Testis (tissue), 5 donors: Measurements from ENCODE around the gene WDR62. TPM values are rescaled to one million over a fixed set of nuclear protein-coding genes. Genes with fewer than 3 reads are reported as not detected.

Source experiments
- DNase-seq: peaks from one replicate; pipeline ENCODE4 v3.0.0-alpha.2; 2019
- H3K27ac ChIP-seq, 2 donors: fragments of 200-600 bp; sonication (generic); one replicate each; pipeline ENCODE4 v1.5.1; 2019
- H3K27me3 ChIP-seq: fragments of 200-600 bp; sonication (generic); one replicate; pipeline ENCODE4 v1.5.1; 2019
- H3K36me3 ChIP-seq: fragments of 200-600 bp; sonication (generic); one replicate; pipeline ENCODE4 v1.5.1; 2017; ENCODE audit warnings: low read depth; ENCODE audit errors: missing control alignments
- H3K4me1 ChIP-seq: fragments of 200-600 bp; sonication (generic); one replicate; pipeline ENCODE4 v1.5.1; 2019
- H3K4me3 ChIP-seq, 2 donors: fragments of 200-600 bp; sonication (generic); one replicate each; pipeline ENCODE4 v1.5.1; 2017 to 2019
- H3K9me3 ChIP-seq: fragments of 200-600 bp; sonication (generic); one replicate; pipeline ENCODE4 v1.5.1; 2017
- CTCF ChIP-seq, 3 experiments: fragments of 450-650 bp in 2 of 3; fragments of 200-600 bp in 1 of 3; sonication (generic) in 1 of 3; IDR thresholded peaks; one replicate each; pipeline ENCODE4 v1.5.1; 2016 to 2019; ENCODE audit warnings: antibody characterized with exemption in 3 of 3, mild to moderate bottlenecking in 2 of 3, moderate library complexity in 1 of 3
- POLR2A ChIP-seq: fragments of 450-650 bp; IDR thresholded peaks from one replicate; pipeline ENCODE4 v1.6.1; 2017; ENCODE audit warnings: antibody characterized with exemption, mild to moderate bottlenecking, moderate library complexity
- WGBS, 2 donors: methylation state at CpG; one replicate each; pipeline ENCODE4 v1.1.5; 2018; 5-methylcytosine and 5-hydroxymethylcytosine counted together
- intact Hi-C: fragments of 100-400 bp; cut with DNase I; formaldehyde crosslinking; loops from one replicate; pipeline ENCODE4 v1.15.1; 2023; ENCODE audit warnings: low total_unique reads
- long read RNA-seq, 2 donors: transcript quantifications; one replicate each; lab custom pipeline, GENCODE V29; 2026
- polyA plus RNA-seq: library from polyadenylated mRNA; stranded (reverse); fragments of 350-450 nt; fragmentation: Illumina TruSeq; extraction: RNeasy Lipid Tissue Mini Kit (QIAGEN cat#74804); gene quantifications from one replicate; pipeline ENCODE4 v1.2.3, GENCODE V29; 2014; ENCODE audit warnings: low read depth, low replicate concordance; ENCODE audit not compliant: insufficient read depth
- total RNA-seq, 2 donors: library from RNA; depleted of rRNA; stranded (reverse); fragments of >200 nt; gene quantifications; one replicate each; pipeline ENCODE4 v1.2.3, GENCODE V29; 2016

WDR62 gene
- total RNA-seq (100 to 1,000 TPM in 1 of 2 donors, 10 to 100 TPM in 1; 72.3 to 106 TPM), polyA plus RNA-seq (178 TPM)
- long read RNA-seq, donor 1, partial matches to known transcripts = 7 of 7 reads
- long read RNA-seq, donor 1, other reads (novel, unspliced or antisense) = 0 of 7 reads
- long read RNA-seq, donor 2 = 0 reads

GRCh38 chr19:36054733-36055686 is at the start of gene WDR62:
WDR62 (plus strand) TSS chr19:36054897; CDS start chr19:36054972, 75 bp downstream.
- H3K9me3 ChIP-seq = no peaks in the 10 kb centered on the region
- peak within 1 kb of the TSS; percentile 62 to 79 for H3K4me3 ChIP-seq
- peak; percentile 96 for DNase-seq
- intact Hi-C loops = loop anchor here (10.0 kb wide), 1 partner anchor 720 kb away; the partner anchor contains the start of gene ZNF850
- no peaks in the 10 kb centered on the region for H3K27me3 ChIP-seq
- no peak for TF ChIP-seq POLR2A
- no peak for TF ChIP-seq CTCF (IDR thresholded peaks at IDR 0.05)
- peaks cover 16% of the 10 kb centered on the region for H3K4me1 ChIP-seq
- 1 to 2% methylated on average over 29 to 58 of the region's 76 CpGs for WGBS, 2 donors
- no peaks in the 10 kb centered on the region for H3K36me3 ChIP-seq
- peak within 1 kb of the TSS; percentile 94 to 98 for H3K27ac ChIP-seq

GRCh38 chr19:36006955-36007354 is 47.7 kb upstream of the WDR62 start:
- Histone ChIP-seq H3K4me3 (no peak overlapping the region), H3K36me3 (no peaks in the 10 kb centered on the region), H3K9me3 (no peaks in the 10 kb centered on the region), H3K27ac (no peak overlapping the region), H3K27me3 (no peaks in the 10 kb centered on the region), H3K4me1 (peaks cover 9% of the 10 kb centered on the region)
- WGBS, 2 donors = 94 to 100% methylated on average over 2 to 5 of the region's 5 CpGs
- no peak for DNase-seq
- TF ChIP-seq POLR2A (no peak), CTCF (IDR thresholded peaks at IDR 0.05) (no peak)
- intact Hi-C loops = no loop called here

DNA sequence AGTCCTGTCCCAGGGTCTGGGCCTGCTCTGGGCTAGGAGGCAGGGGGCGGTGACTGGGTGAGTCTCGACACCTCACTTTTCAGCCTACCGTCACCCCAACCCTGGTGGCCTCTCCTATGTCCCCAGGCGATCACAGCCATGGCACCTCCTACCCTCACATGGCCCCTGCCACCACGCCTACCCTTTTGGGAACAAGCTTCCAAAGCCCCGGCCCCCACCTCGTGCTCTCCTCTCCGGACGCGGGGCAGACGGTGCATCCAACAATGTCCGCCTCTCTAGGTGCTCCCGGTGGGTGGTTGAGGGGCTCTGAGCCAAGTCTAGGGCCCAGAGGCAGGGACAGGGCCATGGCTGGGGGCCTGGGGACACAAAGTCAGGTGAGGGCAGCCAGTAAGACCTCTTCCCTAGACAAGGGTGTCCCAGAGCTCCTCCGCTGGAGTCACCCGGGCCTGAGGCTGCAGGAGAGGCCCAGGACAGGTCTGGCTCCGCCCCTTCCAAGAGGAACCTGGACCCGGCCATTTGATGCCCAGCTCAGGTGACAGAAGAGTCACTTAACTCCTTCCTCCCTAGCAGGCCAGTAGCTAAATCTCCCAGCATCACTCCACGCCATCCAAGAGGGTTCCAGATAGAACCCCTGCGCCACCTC is 46.2 kb upstream of the WDR62 start, which contains the start of gene SYNE4:
SYNE4 (minus strand) TSS at position 478 of the 643 bp plus-strand sequence; CDS start at position 346, 132 bp downstream.
- DNase-seq = no peak
- intact Hi-C loops = no loop called here

DNA sequence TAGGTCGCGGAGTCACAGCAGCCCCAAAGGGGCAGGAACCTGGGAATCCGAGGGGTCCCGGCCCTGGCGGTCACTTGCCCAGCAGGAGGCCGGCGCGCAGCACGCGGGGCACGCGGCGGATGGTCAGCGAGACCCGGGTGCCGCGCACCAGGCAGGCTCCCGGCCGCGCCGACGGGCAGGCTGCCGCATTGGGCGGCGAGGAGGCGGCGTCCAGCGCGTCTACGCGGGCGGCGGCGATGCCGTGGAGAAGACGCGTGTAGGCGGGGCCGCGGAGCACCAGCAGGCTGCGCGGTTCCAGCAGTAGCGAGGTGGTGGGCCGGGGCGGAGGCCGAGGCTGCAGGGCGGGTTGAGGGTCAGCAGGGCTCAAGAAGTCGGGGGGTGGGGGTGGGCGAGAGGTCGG is 45.5 kb upstream of the WDR62 start:
- TF ChIP-seq POLR2A = no peak
- TF ChIP-seq CTCF (IDR thresholded peaks at IDR 0.05) = no peak
- peak; percentile 77 for DNase-seq
- 2% methylated on average over 18 to 50 of the region's 50 CpGs for WGBS, 2 donors
- peak overlapping the region; percentile 33 to 45 for H3K4me3 ChIP-seq
- H3K9me3 ChIP-seq = no peaks in the 10 kb centered on the region
- H3K27ac ChIP-seq = no peak overlapping the region
- no peaks in the 10 kb centered on the region for H3K27me3 ChIP-seq
- peaks cover 13% of the 10 kb centered on the region for H3K4me1 ChIP-seq
- intact Hi-C loops = no loop called here
- no peaks in the 10 kb centered on the region for H3K36me3 ChIP-seq

More for the DNA sequence above, 46.2 kb upstream of the WDR62 start, which contains the start of gene SYNE4:
- Histone ChIP-seq H3K4me3 (peak within 1 kb of the TSS; percentile 33 to 45), H3K4me1 (peaks cover 11% of the 10 kb centered on the region), H3K9me3 (no peaks in the 10 kb centered on the region), H3K27ac (no peak within 1 kb of the TSS), H3K27me3 (no peaks in the 10 kb centered on the region), H3K36me3 (no peaks in the 10 kb centered on the region)
- 56 to 67% methylated on average over 5 to 19 of the region's 19 CpGs for WGBS, 2 donors
- TF ChIP-seq CTCF (IDR thresholded peaks at IDR 0.05) (no peak), POLR2A (no peak)
